ENCODE measurements around the gene PYGB.

The PYGB gene
- total RNA-seq: 55.5 to 83.7 reads per million in 2 donors

- DNase-seq: peak; percentile 71
Observed at GRCh38 chr20:25247956-25248785, at the start of gene PYGB. PYGB (plus strand) TSS chr20:25248085; CDS start chr20:25248179, 94 bp downstream.

- no peak for DNase-seq
Observed at GRCh38 chr20:25198663-25199383, 49.1 kb upstream of the PYGB start.

DNA sequence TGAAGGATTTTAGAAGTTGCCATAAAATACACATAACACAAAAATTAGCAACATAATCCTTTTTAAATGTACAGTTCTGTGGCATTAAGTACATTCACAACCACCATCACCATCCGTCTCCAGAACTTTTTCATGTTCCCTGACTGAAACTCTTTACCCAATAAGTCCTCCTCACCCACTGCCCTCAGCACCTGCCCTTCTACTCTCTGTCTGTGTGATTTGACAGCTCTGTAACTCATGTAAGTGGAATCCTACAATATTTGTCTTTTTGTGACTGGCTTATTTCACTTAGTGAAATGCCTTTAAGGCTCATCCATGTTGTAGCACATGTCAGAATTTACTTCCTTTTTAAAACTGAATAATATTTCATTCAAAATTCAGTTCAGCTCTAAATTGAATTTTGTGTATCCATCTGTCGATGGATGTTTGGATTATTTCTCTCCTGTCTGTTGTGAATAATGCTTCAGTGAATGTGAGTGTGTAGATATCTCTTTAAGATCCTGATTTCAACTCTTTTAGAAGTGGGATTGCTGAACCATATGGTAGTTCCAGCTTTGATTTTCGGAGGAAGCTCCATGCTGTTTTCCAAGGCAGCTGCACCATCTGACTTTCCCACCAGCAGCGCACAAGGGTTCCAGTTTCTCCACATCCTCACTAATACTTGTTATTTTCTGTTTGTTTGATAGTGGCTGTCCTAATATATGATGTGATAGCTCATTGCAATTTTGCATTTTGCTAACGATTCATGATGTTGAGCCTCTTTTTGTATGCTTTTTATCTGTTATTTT, 48.2 kb upstream of the PYGB start:
- DNase-seq: no peak

DNA sequence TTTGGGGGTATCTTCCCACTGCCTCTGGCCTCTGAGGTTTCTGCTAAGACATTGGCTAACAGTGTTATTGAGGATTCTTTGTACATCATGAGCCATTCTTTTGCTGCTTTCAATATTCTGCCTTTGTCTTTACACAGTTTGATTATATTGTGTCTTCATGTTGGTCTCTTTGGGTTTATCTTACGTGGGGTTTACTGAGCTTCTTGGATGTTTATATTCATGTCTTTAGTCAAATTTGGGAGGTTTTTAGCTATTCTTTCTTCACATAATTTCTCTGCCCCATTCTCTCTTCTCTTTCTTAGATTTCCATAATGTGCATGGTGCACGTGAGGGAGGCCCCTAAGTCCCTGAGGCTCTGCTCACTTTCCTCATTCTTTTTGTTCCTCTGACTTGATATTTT, 44.8 kb upstream of the PYGB start:
- DNase-seq: no peak

DNA sequence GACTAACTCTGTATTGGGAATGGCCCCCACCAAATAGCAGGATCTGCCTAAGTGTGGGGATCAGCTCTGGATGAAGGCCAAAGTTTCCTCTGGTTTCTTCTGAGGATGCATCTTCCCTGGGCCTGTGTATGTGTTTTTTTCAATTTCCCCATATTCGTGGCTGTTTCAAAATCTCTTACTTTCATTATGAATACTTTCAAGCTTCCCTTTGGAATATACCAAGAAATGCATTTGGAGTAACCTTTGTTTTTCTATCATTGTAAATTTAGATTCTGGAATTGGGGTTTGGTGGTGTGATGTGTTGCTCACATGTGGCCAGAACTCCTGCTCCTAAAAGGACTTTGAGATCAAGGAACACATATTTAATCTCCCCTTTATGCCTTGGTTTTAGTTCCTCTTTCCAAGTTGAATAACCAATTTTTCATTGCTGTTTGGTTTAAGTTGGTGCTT, 44.0 kb upstream of the PYGB start:
- DNase-seq: no peak

GRCh38 chr20:25204550-25205276, 43.2 kb upstream of the PYGB start:
- DNase-seq: no peak

GRCh38 chr20:25205277-25206062, 42.4 kb upstream of the PYGB start:
- DNase-seq: no peak

- DNase-seq: no peak
Observed at GRCh38 chr20:25206063-25206403, 41.9 kb upstream of the PYGB start.

DNA sequence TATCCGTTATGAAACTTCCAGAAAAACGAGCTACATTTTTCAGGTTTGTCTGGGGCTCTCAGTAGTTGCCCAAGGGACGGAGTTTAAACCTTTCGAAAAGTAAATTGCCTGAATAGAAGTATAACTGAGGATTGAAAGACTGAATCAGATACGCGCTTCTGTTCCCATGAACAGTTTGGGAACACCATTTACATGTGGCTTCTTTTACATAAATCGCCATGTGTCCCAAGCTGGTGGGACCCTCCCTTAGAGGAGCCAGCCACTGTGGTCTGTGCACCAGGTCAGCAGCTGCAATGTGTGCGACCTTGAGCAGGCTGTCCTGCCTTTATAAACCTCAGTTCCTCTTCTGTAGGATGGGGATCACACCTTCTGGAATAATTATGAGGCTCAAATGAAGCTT, 41.3 kb upstream of the PYGB start:
- no peak for DNase-seq

DNA sequence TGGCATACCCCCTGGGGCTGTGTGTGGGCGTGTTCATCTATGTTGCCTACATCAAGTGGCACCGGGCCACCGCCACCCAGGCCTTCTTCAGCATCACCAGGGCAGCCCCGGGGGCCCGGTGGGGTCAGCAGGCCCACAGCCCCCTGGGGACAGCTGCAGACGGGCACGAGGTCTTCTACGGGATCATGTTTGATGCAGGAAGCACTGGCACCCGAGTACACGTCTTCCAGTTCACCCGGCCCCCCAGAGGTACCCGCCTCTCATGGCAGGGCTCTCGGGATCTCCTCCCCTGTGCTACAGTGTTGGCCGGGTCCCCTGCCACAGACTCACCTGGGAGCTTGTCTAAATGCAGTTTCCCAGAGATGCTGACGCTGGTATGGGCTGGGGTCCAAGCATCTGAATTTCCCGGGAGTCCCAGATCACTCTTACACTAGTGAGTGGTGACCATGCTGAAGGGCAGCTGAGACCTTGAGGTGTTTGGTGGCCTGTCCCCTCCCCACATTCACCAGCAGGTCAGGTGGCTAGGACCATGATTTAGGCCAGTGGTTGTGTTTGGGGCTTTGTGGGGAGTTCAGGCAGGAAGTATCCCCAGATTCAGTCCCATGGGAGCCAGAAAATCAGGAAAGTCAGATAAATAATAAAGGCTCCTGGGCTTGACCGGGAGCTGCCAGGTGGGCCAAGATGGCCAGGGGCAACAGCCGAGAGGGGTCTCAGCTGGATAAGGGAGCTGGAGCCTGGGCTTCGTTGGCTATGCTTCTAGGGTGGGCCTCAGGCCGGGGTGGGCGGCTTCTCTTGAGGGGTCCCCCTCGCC, 40.5 kb upstream of the PYGB start:
- no peak for DNase-seq

GRCh38 chr20:25207960-25208534, 39.8 kb upstream of the PYGB start:
- no peak for DNase-seq

DNA sequence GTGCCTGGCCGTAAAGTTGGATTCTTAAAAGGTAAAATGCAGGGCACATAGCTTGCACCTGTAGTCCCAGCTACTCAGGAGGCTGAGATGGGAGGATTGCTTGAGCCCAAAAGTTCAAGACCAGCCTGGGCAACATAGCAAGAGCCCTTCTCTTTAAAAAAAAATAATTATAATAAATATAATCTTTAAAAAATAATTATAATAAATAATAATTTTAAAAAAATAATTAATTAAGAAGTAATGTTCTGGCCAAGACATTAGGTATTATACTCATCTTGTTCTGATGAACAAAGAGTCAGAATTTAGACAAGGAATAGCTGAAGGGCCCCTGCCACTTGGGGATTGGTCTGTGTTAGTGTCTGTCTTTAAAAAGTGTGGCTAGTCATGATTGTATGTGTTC, 38.5 kb upstream of the PYGB start:
- DNase-seq: no peak

GRCh38 chr20:25209911-25210310, 38.0 kb upstream of the PYGB start:
- DNase-seq: no peak

GRCh38 chr20:25211273-25211672, 36.6 kb upstream of the PYGB start:
- DNase-seq: no peak

DNA sequence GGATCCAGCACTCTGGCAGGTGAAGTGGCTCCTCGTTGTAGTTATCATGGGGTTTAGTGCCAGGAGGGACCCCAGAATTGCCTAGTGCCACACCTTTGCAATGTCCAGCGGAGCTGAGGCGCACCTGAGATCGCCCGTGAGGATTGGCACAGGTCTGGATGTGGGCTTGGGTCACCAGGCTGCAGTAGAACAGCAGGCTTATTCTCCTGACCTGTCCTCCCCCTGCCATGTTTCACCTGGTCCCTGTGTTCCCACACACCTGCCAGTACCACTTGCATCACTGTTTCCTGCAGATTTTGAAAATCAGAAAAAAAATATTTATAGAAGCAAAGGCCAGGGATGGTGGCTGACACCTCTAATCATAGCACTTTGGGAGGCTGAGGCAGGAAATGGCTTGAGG, 35.6 kb upstream of the PYGB start:
- no peak for DNase-seq

DNA sequence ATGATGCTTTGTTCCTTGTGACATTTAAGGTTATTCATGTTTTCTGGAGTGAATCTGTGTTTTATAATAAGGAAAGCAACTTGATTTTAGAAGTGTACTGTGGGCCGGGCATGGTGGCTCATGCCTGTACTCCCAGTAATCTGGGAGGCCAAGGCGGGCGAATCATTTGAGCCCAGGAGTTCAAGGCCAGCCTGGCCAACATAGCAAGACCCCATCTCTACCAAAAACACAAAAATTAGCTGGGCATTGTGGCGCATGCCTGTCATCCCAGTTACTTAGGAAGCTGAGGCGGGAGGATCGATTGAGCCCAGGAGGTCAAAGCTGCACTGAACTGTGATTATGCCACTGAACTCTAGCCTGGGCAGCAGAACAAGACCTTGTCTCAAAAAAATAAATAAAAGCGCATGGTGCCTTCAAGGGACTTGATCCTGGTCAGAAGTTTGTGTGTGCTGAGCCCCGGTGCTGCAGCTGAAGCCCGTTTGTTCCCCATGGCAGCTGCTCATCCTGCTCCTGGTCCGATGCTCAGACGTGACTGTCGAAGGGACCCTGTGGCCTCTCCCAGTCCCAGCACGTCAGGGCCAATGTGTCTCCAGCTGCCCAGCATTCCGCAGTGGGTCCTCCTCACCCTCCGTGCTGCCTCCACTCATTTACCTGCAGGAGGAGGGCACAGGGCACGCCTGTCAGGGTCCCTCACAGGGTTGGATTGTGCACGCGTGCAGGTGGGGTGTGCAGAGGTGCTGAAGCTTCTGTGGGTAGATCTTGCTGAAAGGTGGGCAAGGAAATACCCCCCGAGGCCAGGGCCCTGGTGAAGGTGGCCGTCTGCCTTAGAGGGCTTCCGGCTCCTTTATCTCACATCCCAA, 34.1 kb upstream of the PYGB start:
- no peak for DNase-seq

DNA sequence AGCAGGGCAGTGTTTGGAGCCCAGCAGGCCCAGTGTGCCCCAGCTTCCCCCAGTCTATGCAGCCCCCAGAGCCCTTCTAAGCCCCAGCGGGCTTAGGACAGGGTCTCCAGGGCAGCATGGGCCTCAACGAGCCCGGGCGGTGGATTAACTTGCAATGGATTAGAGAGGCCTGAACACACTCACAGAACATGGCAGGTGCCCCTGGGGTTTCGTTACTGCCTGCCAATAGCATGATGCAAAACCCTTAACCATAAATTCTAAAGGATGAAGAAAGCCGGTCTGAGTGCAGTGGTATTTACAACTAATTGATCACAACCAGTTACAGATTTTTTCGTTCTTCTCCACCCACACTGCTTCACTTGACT, 33.5 kb upstream of the PYGB start:
- DNase-seq: no peak

DNA sequence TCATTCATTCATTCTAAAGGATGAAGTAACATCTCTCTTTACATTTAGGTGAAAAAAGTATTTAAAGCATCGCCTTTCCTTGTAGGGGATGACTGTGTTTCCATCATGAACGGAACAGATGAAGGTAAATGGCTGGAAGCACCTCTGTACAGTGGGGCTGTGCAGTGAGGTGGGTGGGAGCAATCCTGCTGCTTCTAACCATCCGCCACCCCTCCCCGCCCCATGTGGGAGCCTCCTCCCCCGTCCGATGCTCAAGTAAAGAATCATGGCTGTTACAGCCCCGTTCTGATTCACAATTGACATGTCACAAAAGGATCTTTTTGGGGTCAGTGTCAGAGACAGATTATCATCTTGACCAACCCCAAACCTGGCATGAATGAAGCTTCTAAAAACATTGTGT, 33.1 kb upstream of the PYGB start:
- DNase-seq: no peak

DNA sequence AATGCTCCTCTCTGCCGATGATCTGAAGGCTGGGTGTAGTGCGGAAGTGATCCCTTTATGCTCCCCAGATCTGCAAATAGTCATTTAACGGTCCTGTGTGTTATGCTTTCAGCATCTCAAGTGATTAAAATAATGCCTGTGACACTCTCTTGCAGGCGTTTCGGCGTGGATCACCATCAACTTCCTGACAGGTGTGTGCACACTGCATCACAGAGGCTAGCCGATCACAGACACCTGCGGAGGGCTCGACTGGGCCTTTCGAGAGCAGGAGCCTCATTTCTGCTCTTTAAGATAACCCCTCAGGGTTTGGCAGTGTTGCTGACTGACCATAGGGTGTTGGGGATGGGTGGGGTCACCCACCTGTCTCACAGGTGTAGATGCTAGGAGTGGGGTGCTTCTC, 32.4 kb upstream of the PYGB start:
- DNase-seq: no peak

Measured in T-helper 9 cell (primary cell).